ENCODE data around the gene TNFAIP8.

DNA sequence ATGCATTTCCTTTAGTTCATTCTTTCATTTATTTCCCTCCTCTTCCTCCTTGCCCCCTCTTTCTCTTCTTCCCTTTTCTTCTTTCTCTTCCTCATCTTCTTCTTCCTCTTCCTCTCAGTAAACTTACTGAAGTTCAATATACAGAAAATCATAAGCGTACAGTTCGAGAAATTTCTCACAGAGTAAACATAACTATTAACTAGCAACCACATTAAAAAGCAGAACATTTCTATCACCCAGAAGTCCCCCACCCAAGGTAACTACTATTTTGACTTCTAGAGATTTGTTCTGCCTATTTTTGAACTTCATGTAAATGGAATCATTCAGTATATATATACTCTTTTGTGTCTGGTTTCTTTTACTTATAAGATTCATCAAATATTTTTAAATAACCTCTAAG is 48.2 kb downstream of the TNFAIP8 start:
- TF ChIP-seq, protein P1, sequence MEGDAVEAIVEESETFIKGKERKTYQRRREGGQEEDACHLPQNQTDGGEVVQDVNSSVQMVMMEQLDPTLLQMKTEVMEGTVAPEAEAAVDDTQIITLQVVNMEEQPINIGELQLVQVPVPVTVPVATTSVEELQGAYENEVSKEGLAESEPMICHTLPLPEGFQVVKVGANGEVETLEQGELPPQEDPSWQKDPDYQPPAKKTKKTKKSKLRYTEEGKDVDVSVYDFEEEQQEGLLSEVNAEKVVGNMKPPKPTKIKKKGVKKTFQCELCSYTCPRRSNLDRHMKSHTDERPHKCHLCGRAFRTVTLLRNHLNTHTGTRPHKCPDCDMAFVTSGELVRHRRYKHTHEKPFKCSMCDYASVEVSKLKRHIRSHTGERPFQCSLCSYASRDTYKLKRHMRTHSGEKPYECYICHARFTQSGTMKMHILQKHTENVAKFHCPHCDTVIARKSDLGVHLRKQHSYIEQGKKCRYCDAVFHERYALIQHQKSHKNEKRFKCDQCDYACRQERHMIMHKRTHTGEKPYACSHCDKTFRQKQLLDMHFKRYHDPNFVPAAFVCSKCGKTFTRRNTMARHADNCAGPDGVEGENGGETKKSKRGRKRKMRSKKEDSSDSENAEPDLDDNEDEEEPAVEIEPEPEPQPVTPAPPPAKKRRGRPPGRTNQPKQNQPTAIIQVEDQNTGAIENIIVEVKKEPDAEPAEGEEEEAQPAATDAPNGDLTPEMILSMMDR (IDR thresholded peaks at IDR 0.05 in 2 of 3, conservative IDR thresholded peaks at IDR 0.05 in 1 of 3; ENCODE audit: control insufficient read depth in 2 of 3, extremely low read depth in 1 of 3, insufficient read depth in 1 of 3, low read depth in 3 of 3, low read length in 3 of 3), result no peak
- no peak for TF ChIP-seq STAT3 (IDR thresholded peaks at IDR 0.05; ENCODE audit: low read depth, low read length)
- TF ChIP-seq, protein P2, sequence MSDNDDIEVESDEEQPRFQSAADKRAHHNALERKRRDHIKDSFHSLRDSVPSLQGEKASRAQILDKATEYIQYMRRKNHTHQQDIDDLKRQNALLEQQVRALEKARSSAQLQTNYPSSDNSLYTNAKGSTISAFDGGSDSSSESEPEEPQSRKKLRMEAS (IDR thresholded peaks at IDR 0.05; ENCODE audit: low read depth, low read length), result no peak

Data from GM12878 (cell line).